ENCODE measurements around the gene EEF2KMT. TPM values are rescaled to one million over a fixed set of nuclear protein-coding genes. Genes with fewer than 3 reads are reported as not detected.

EEF2KMT gene
- total RNA-seq, 4 donors from 2014 or later: 6.3 to 15.8 (median 8.8) TPM

DNA sequence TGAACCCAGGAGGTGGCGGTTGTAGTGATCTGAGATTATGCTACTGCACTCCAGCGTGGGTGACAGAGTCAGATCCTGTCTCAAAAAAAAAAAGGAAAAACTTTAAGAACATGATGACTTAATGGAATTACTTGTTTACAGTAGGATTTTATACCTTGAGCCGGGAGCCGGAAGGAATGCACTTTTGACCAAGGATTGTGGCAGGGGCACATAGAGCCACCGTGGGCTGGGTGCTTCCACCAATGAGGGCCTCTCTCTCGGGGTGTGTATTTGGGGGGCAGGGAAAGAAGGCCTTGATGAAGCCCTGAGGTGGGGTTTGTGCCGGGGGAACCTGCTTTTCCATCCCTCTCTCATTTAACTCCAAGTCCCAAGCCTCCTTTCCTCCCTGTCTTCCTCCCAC is 57.1 kb downstream of the EEF2KMT start:
- Histone ChIP-seq H3K4me1 (no peaks in the 10 kb centered on the region), H3K27ac (no peak overlapping the region), H3K27me3 (peaks cover 0 to 19% (median 0%) of the 10 kb centered on the region in 4 donors), H3K4me3 (no peak overlapping the region), H3K9me3 (no peaks in the 10 kb centered on the region), H3K36me3 (no peaks in the 10 kb centered on the region)
- WGBS, 2 donors: 41 to 63% methylated on average over 7 of the region's 7 CpGs
- DNase-seq: no peak
- TF ChIP-seq POLR2A (IDR thresholded peaks at IDR 0.05): no peak
- TF ChIP-seq, protein P1, sequence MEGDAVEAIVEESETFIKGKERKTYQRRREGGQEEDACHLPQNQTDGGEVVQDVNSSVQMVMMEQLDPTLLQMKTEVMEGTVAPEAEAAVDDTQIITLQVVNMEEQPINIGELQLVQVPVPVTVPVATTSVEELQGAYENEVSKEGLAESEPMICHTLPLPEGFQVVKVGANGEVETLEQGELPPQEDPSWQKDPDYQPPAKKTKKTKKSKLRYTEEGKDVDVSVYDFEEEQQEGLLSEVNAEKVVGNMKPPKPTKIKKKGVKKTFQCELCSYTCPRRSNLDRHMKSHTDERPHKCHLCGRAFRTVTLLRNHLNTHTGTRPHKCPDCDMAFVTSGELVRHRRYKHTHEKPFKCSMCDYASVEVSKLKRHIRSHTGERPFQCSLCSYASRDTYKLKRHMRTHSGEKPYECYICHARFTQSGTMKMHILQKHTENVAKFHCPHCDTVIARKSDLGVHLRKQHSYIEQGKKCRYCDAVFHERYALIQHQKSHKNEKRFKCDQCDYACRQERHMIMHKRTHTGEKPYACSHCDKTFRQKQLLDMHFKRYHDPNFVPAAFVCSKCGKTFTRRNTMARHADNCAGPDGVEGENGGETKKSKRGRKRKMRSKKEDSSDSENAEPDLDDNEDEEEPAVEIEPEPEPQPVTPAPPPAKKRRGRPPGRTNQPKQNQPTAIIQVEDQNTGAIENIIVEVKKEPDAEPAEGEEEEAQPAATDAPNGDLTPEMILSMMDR (IDR thresholded peaks at IDR 0.05): no peak
- intact Hi-C loops (cut with DNase I): no loop called here

GRCh38 chr16:5036228-5037156 is 61.1 kb downstream of the EEF2KMT start:
- no peaks in the 10 kb centered on the region for H3K9me3 ChIP-seq
- DNase-seq: no peak
- no peak overlapping the region for H3K4me3 ChIP-seq
- peaks cover 0 to under 1% (median 0%) of the 10 kb centered on the region in 3 donors for H3K36me3 ChIP-seq
- 32 to 35% methylated on average over 10 to 12 of the region's 12 CpGs for WGBS, 2 donors
- H3K27me3 ChIP-seq: peaks cover 0 to 11% (median 0%) of the 10 kb centered on the region in 4 donors
- TF ChIP-seq, protein P1 (IDR thresholded peaks at IDR 0.05): no peak
- no peak for TF ChIP-seq POLR2A (IDR thresholded peaks at IDR 0.05)
- H3K27ac ChIP-seq: no peak overlapping the region
- intact Hi-C loops (cut with DNase I): no loop called here
- H3K4me1 ChIP-seq: peaks cover 0 to 32% (median 14%) of the 10 kb centered on the region in 3 donors

DNA sequence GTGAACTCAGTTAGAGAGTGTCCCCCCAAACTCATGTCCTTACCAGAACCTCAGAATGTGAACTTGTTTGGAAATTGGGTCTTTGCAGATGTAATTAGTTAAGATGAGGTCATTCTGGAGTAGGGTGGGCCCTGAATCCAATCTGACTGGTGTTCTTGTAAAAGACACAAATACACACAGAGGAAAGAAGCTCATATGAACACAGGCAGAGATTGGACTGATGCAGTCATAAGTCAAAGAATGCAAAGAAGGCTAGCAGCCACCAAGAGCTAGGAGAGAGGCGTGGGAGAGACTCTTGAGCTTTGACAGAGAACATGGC is 61.7 kb downstream of the EEF2KMT start:
- H3K27ac ChIP-seq: no peak overlapping the region
- peaks cover 0 to 32% (median 14%) of the 10 kb centered on the region in 3 donors for H3K4me1 ChIP-seq
- DNase-seq: no peak
- H3K4me3 ChIP-seq: no peak overlapping the region
- intact Hi-C loops (cut with DNase I): no loop called here
- H3K36me3 ChIP-seq: peaks cover 0 to 5% (median 0%) of the 10 kb centered on the region in 3 donors
- 44 to 64% methylated on average over 1 of the region's 1 CpG for WGBS, 2 donors
- TF ChIP-seq, protein P1 (IDR thresholded peaks at IDR 0.05): no peak
- no peak for TF ChIP-seq POLR2A (IDR thresholded peaks at IDR 0.05)
- H3K9me3 ChIP-seq: no peaks in the 10 kb centered on the region
- peaks cover 0 to 5% (median 0%) of the 10 kb centered on the region in 4 donors for H3K27me3 ChIP-seq

Other genes with a start within 250 kb of the EEF2KMT start
- gene PPL, start 160.6 kb downstream of the EEF2KMT start, total RNA-seq: 1,000 to 10,000 TPM in 2 of 4 donors, 100 to 1,000 TPM in 2; 504 to 1,677 (median 860) TPM
- 1 to 10 TPM in 1 of 4 donors, under 1 TPM in 3; 0.22 to 5.6 (median 0.49) TPM for gene SEC14L5, start 139.5 kb downstream of the EEF2KMT start, total RNA-seq
- gene NAGPA, start 63.9 kb downstream of the EEF2KMT start, total RNA-seq: 10 to 100 TPM; 19.6 to 34.7 (median 26.0) TPM
- gene C16orf89, start 31.8 kb downstream of the EEF2KMT start, total RNA-seq: 1 to 10 TPM in 3 of 4 donors, under 1 TPM in 1; 0.38 to 4.8 (median 2.4) TPM
- 10 to 100 TPM; 14.9 to 18.7 (median 16.5) TPM for gene ALG1, start 26.0 kb downstream of the EEF2KMT start, total RNA-seq